Activated T-cell treated with anti-CD3 and anti-CD28 coated beads, Interleukin-2, amount 50 U/mL, for 1 hour (primary cell): ENCODE measurements around the gene PPP3R1.

ENCODE experiments used
- DNase-seq: peaks from one replicate; pipeline ENCODE4 v3.0.0-alpha.2; 2020

PPP3R1 gene

DNA sequence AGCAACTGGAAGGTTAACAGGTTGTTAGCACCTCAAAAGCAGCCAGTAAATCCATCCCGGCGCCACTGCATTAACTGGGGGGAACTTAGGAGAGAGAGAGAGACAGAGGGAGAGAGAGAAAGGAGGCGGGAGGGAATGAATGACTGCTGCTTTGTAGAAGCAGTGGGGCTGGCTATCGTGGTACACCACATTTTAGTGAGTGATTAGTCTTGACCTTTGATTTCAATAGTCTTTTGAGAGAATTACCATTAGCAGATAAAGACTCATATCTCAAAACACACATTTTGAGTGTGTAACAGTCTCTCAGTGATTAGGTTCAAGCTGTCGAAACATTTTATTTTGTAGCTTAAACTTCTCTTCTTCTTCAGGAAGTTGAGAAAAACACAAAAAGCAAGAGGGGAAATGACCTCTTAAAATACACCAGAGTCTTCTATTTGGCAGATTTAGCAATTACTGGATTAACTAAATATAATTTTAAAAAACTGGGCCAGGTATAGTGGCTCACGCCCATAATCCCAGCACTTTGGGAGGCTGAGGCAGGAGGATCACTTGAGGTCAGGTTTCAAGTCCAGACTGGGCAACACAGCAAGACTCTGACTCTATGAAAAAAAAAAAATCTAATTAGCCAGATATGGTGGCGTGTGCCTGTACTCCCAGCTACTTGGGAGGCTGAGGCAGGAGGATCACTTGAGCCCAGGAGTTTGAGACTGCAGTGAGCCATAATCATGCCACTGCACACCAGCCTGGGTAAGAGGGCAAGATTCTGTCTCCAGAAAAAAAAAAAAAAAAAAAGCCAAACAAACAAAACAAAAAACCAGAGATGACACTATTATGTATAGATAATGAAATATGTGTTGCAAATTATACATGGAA lies 116.6 kb downstream of the PPP3R1 start:
- DNase-seq: no peak

DNA sequence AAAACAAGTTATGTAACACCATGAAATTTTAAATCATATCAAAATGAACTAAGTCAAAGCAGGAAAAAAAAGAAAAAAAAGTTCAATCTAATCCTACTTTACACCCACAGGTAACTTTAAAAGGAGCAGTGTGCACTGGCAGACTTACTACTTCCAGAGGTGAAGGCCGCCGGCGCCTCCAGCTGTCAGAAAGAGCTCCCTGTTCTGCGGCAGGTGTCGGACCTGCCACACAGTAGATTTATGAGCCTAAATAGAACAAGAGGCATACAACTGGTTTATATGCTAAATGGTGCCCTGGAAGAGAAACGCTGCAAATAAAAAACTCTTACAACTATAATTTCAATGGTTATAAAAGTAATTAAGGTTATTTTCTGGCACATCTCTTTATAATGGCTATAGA lies 117.8 kb downstream of the PPP3R1 start:
- no peak for DNase-seq

DNA sequence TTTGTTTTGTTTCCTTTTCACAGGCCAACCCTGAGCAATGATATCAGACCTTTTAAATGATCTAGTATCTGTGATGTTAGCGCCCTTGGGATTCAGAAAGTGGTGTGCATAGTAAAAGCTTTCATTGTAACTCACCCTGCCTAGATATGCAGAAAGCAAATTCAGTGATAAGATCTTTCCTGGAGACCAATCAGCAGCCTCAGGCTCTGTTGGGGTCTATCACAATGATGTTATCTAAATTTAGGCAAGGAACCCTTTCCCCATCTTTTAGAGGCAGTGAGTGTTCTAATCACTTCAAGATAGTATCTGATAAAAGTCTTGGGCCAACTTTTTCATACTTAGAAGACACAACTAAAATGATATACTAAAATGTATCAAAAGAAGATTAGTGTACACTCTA lies 118.2 kb downstream of the PPP3R1 start:
- no peak for DNase-seq
